AG04450 (cell line): ENCODE measurements around the gene GDPGP1. TPM values are rescaled to one million over a fixed set of nuclear protein-coding genes. Genes with fewer than 3 reads are reported as not detected.
"Not testable (repeated sequence)": the region's sequence is repeated elsewhere in the genome, so short reads cannot be mapped to it uniquely, and the experiment has no call there.

Source experiments
- CTCF ChIA-PET: fragments of 300-600, 350-600 bp; formaldehyde crosslinking; extraction: SDS; loops from one replicate; lab custom pipeline; 2022; ENCODE audit warnings: antibody characterized with exemption, inconsistent platforms; lab: Charles Lee
- POLR2A ChIA-PET: fragments of 350-600 bp; formaldehyde crosslinking; extraction: SDS; loops from one replicate; lab custom pipeline; 2021; ENCODE audit warnings: antibody characterized with exemption, inconsistent platforms; lab: Yijun Ruan, JAX
- DNase-seq: peaks from one replicate; pipeline ENCODE4 v3.0.0-alpha.2; 2011; ENCODE audit warnings: low read depth, low spot score
- H3K27ac ChIP-seq: one replicate; pipeline ENCODE4 v1.5.1; 2012; ENCODE audit warnings: low read depth, low read length, control low read depth
- H3K27me3 ChIP-seq: one replicate; pipeline ENCODE4 v1.6.0; 2012; ENCODE audit warnings: low read length; ENCODE audit not compliant: control insufficient read depth, insufficient read depth
- H3K4me3 ChIP-seq: 2 replicates; pipeline ENCODE4 v1.5.1; 2011; ENCODE audit warnings: mild to moderate bottlenecking, low read depth, low read length, control low read depth
- H3K9me3 ChIP-seq: 2 replicates; pipeline ENCODE4 v1.5.1; 2012; ENCODE audit warnings: low read length; ENCODE audit not compliant: control insufficient read depth, insufficient read depth
- polyA plus RNA-seq: library from polyadenylated mRNA; depleted of rRNA; stranded (reverse); fragments of >200 nt; gene quantifications from 2 replicates; pipeline ENCODE4 v1.2.3, GENCODE V29; 2011
- TF ChIP-seq, protein P1 (sequence below): IDR thresholded peaks from 2 replicates; pipeline ENCODE4 v1.5.1; 2011; ENCODE audit warnings: low read depth, low read length, control low read depth, inconsistent platforms

GDPGP1 gene
- polyA plus RNA-seq, 1 experiment: 2.7 TPM

DNA sequence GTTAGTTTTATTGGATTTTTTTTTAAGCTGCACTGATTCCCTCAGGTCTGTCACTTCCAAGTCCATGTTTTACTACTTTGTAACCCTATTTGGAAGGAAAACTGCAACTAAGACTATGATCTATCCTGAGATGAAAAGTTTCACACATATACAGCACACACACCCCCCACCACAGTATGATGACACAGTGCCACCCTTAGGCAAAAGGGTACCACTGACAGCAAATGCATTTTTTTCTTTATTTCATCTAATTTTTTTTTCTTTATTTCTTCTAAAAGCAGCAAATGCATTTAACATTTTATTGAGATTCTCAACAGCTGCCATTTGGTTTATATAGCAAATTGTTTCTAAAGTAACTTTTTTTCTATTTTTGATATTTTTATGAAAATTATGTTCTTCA lies 52.7 kb downstream of the GDPGP1 start:
- Histone ChIP-seq H3K4me3 (no peak overlapping the region), H3K9me3 (no peaks in the 10 kb centered on the region), H3K27ac (no peak overlapping the region), H3K27me3 (no peaks in the 10 kb centered on the region)
- POLR2A ChIA-PET: no interaction called here
- TF ChIP-seq, protein P1, sequence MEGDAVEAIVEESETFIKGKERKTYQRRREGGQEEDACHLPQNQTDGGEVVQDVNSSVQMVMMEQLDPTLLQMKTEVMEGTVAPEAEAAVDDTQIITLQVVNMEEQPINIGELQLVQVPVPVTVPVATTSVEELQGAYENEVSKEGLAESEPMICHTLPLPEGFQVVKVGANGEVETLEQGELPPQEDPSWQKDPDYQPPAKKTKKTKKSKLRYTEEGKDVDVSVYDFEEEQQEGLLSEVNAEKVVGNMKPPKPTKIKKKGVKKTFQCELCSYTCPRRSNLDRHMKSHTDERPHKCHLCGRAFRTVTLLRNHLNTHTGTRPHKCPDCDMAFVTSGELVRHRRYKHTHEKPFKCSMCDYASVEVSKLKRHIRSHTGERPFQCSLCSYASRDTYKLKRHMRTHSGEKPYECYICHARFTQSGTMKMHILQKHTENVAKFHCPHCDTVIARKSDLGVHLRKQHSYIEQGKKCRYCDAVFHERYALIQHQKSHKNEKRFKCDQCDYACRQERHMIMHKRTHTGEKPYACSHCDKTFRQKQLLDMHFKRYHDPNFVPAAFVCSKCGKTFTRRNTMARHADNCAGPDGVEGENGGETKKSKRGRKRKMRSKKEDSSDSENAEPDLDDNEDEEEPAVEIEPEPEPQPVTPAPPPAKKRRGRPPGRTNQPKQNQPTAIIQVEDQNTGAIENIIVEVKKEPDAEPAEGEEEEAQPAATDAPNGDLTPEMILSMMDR: peak; percentile 34
- no peak for DNase-seq
- CTCF ChIA-PET: interaction anchor here (1.3 to 1.6 kb wide), 3 partner anchors 10 to 33 kb away, joined by 3 to 6 read pairs (median 4); no protein-coding TSS in a partner anchor

DNA sequence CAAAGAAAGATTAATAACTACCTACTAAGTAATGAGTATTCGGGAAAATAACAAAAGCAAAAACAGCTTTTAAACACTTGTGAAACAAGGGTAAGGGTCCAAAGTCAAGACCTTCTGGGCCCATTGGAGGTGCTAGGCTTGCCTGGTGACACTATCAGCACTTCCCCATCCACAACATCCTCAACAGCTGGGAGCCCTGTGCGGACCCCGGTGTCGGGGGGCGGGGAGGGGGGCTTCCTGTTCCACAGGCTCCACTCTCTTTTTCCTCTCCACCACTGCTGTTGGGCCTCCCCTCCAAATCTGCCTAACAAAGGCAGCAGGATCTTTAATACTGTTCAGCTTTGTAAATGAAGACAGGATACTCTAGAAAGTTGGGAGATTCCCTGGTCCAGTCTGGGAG lies 53.1 kb downstream of the GDPGP1 start:
- Histone ChIP-seq H3K27ac (no peak overlapping the region), H3K4me3 (no peak overlapping the region), H3K9me3 (no peaks in the 10 kb centered on the region), H3K27me3 (no peaks in the 10 kb centered on the region)
- ChIA-PET POLR2A (no interaction called here), CTCF (interaction anchor here (1.3 to 1.6 kb wide), 3 partner anchors 9 to 33 kb away, joined by 3 to 6 read pairs (median 4); no protein-coding TSS in a partner anchor)
- TF ChIP-seq, protein P1: no peak
- no peak for DNase-seq

DNA sequence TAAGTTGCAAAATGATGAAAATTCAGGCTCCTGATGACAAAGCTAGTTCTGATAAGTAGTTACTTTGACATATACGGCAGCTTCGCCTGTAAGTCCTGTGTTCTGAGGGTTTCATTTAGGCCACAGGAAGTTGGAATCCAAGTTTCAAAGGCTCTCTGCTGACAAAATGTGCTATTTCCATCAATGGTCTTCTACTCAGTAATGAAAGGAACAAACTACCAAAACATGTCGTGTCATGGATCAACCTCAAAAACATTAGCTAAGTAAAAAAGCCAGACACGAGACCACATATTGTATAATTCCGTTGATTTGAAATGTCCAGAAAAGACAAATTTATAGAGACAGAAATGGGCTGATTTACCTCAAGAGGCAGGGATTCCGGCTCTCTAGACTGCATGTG lies 53.9 kb downstream of the GDPGP1 start:
- TF ChIP-seq, protein P1: no peak
- ChIA-PET POLR2A (no interaction called here), CTCF (interaction anchor here (0.7 to 1.6 kb wide), 2 partner anchors 32 to 73 kb away, joined by 3 to 6 read pairs; no protein-coding TSS in a partner anchor)
- H3K9me3 ChIP-seq: no peaks in the 10 kb centered on the region
- no peaks in the 10 kb centered on the region for H3K27me3 ChIP-seq
- no peak overlapping the region for H3K27ac ChIP-seq
- H3K4me3 ChIP-seq: no peak overlapping the region
- no peak for DNase-seq

DNA sequence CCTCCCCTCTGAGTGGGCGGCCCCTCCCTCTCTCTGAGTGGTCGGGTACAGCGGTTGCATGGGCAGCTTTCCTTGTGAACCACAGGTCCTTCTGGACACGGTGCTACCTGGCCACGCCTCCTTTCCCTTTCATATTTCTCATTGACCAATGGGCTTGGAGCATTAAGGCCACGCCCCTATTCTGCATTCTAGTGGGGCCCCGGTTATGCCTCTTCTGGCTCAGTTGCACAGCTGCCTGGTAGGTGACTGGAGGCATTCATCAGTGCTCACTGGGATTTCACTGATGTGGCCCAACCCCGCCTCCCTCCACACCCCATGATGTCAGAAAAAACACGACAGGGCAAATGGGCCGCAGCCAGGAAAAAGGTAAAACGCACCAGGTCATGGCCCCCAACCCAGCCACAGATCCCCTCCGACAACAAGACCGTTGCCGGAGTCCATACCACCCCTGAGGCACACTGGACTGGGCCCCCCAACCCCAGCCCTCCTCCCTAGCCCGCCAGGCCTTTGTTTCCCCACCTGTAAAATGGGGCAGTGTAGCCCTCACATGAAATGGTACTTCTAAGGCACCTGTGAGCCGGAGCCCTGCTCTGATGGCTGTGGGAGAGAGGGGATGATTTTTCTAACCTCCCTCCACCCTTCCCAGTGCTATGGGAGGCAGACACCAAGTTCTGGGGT lies 57.8 kb downstream of the GDPGP1 start:
- CTCF ChIA-PET: interaction anchor here (1.7 kb wide), 1 partner anchor 28 kb away, joined by 10 read pairs; no protein-coding TSS in a partner anchor
- H3K27me3 ChIP-seq: peaks cover 2% of the 10 kb centered on the region
- TF ChIP-seq, protein P1: no peak
- no peak overlapping the region for H3K4me3 ChIP-seq
- H3K27ac ChIP-seq: no peak overlapping the region
- POLR2A ChIA-PET: no interaction called here
- DNase-seq: no peak
- H3K9me3 ChIP-seq: no peaks in the 10 kb centered on the region

DNA sequence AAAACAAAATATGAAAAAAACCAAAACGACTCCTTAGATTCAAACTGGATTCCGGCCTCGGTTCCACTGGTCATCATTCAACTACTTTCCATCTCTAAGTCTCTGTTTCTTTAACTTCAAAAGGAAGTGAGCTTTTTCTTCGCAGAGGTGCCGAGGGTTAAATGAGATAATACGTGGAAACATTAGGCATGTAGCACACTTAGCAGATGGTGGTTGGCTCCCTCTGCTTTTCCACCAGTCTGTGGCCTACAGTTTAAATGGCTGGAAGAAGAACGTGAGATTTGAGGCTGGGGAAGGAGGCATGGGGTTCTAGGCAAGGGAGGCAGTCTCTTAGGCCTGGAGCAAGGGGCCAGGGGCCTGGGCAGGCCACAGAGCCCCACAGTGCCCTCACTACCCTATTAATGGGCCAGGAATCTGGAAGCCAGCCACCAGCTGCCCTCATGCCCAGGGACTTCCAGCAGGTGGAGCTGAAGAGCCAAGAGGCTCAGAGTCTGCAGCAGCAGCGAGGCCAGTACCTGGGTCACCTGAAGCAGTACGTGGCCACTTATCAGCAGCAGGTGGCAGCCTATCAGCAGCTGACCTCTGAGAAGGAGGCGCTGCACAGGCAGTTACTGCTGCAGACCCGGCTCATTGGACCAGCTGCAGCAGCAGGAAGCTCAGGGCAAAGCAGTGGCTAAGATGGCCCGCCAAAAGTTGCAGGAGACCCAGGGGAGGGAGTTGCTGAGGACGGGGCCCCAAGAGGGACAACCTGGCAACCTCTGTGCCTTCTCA lies 59.2 kb downstream of the GDPGP1 start:
- DNase-seq, H3K9me3 ChIP-seq, POLR2A ChIA-PET, H3K27ac ChIP-seq, H3K27me3 ChIP-seq, H3K4me3 ChIP-seq: not testable (repeated sequence)
- TF ChIP-seq, protein P1: peak; percentile 78
- CTCF ChIA-PET: interaction anchor here (0.6 to 3.4 kb wide), 26 partner anchors 9 to 618 kb away, joined by 3 to 34 read pairs (median 4); no protein-coding TSS in a partner anchor
